Vagina (tissue), 2 donors: ENCODE measurements around the gene PCNA. TPM values are rescaled to one million over a fixed set of nuclear protein-coding genes. Genes with fewer than 3 reads are reported as not detected.

Source experiments
- DNase-seq, 2 donors: peaks; one replicate each; pipeline ENCODE4 v3.0.0-alpha.2; 2017; ENCODE audit errors: extremely low spot score in 2 of 2
- H3K27ac ChIP-seq: fragments of 200-600 bp; sonication (generic); one replicate; pipeline ENCODE4 v1.5.1; 2019
- H3K27me3 ChIP-seq: fragments of 200-600 bp; sonication (generic); one replicate; pipeline ENCODE4 v1.5.1; 2019
- H3K36me3 ChIP-seq, 2 donors: fragments of 200-600 bp; sonication (generic); one replicate each; pipeline ENCODE4 v1.5.1; 2017 to 2019
- H3K4me1 ChIP-seq: fragments of 200-600 bp; sonication (generic); one replicate; pipeline ENCODE4 v1.5.1; 2019
- H3K4me3 ChIP-seq, 2 donors: fragments of 200-600 bp; sonication (generic); 1 replicate in 1 of 2; 2 replicates in 1 of 2; pipeline ENCODE4 v1.5.1; 2016 to 2019
- H3K9me3 ChIP-seq: fragments of 200-600 bp; sonication (generic); one replicate; pipeline ENCODE4 v1.5.1; 2019
- CTCF ChIP-seq, 3 experiments: fragments of 450-650 bp in 2 of 3; fragments of 200-600 bp in 1 of 3; sonication (generic) in 1 of 3; IDR thresholded peaks; one replicate each; pipeline ENCODE4 v1.5.1; 2017 to 2019; ENCODE audit warnings: antibody characterized with exemption in 3 of 3, mild to moderate bottlenecking in 2 of 3, moderate library complexity in 2 of 3
- POLR2A ChIP-seq, 2 donors: fragments of 450-650 bp; IDR thresholded peaks; one replicate each; pipeline ENCODE4 v1.6.1; 2017; ENCODE audit warnings: antibody characterized with exemption in 2 of 2, mild to moderate bottlenecking in 2 of 2, moderate library complexity in 2 of 2
- POLR2AphosphoS5 ChIP-seq, 2 donors: sonication (generic); formaldehyde crosslinking; IDR thresholded peaks; one replicate each; pipeline ENCODE4 v1.9.0; 2017; ENCODE audit warnings: antibody characterized with exemption in 2 of 2, mild to moderate bottlenecking in 2 of 2, low read depth in 1 of 2; ENCODE audit not compliant: insufficient read depth in 1 of 2
- intact Hi-C: fragments of 100-400 bp; cut with DNase I; formaldehyde crosslinking; loops from one replicate; pipeline ENCODE4 v1.15.1; 2023
- total RNA-seq: library from RNA; depleted of rRNA; stranded (reverse); fragments of >200 nt; gene quantifications from one replicate; pipeline ENCODE4 v1.2.3, GENCODE V29; 2016

The PCNA gene
- 42.2 TPM for total RNA-seq

GRCh38 chr20:5119435-5120184 lies at the start of gene PCNA:
Gene PCNA, minus strand, starts transcription at chr20:5119958. Its CDS starts 160 bp downstream, at chr20:5119798.
- TF ChIP-seq CTCF (IDR thresholded peaks at IDR 0.05) (peak in 2 of 3 experiments; percentile 14 to 15), POLR2A (IDR thresholded peaks at IDR 0.05) (peak; percentile 80 to 81), POLR2AphosphoS5 (IDR thresholded peaks at IDR 0.05; ENCODE audit: insufficient read depth in 1 of 2, low read depth in 1 of 2) (peak; percentile 92 to 99)
- Histone ChIP-seq H3K27ac (peak within 1 kb of the TSS; percentile 90), H3K4me1 (peaks cover 16% of the 10 kb centered on the region), H3K27me3 (no peaks in the 10 kb centered on the region), H3K4me3 (peak within 1 kb of the TSS; percentile 57 to 79), H3K9me3 (no peaks in the 10 kb centered on the region), H3K36me3 (peaks cover 0 to 26% of the 10 kb centered on the region in 2 donors)
- peak in 1 of 2 donors; percentile 98 for DNase-seq
- intact Hi-C loops = no loop called here

GRCh38 chr20:5168651-5169396 lies 49.1 kb upstream of the PCNA start:
- Histone ChIP-seq H3K9me3 (no peaks in the 10 kb centered on the region), H3K36me3 (peaks cover 0 to 8% of the 10 kb centered on the region in 2 donors), H3K27ac (peak overlapping the region; percentile 46), H3K4me1 (peaks cover 76% of the 10 kb centered on the region), H3K27me3 (no peaks in the 10 kb centered on the region), H3K4me3 (no peak overlapping the region)
- intact Hi-C loops = no loop called here
- TF ChIP-seq POLR2A (IDR thresholded peaks at IDR 0.05) = no peak
- DNase-seq = no peak

GRCh38 chr20:5164645-5165625 lies 45.2 kb upstream of the PCNA start:
- no peak overlapping the region for H3K27ac ChIP-seq
- H3K27me3 ChIP-seq = no peaks in the 10 kb centered on the region
- H3K36me3 ChIP-seq = peaks cover 0 to 2% of the 10 kb centered on the region in 2 donors
- no peak overlapping the region for H3K4me3 ChIP-seq
- TF ChIP-seq POLR2AphosphoS5 (IDR thresholded peaks at IDR 0.05; ENCODE audit: insufficient read depth in 1 of 2, low read depth in 1 of 2) = no peak
- no peak for TF ChIP-seq POLR2A (IDR thresholded peaks at IDR 0.05)
- TF ChIP-seq CTCF (IDR thresholded peaks at IDR 0.05) = no peak
- H3K9me3 ChIP-seq = no peaks in the 10 kb centered on the region
- peaks cover 39% of the 10 kb centered on the region for H3K4me1 ChIP-seq
- DNase-seq = no peak
- intact Hi-C loops = no loop called here

GRCh38 chr20:5161536-5162164 lies 41.9 kb upstream of the PCNA start:
- Histone ChIP-seq H3K4me1 (peaks cover 16% of the 10 kb centered on the region), H3K27me3 (no peaks in the 10 kb centered on the region), H3K27ac (no peak overlapping the region), H3K4me3 (no peak overlapping the region), H3K36me3 (no peaks in the 10 kb centered on the region), H3K9me3 (no peaks in the 10 kb centered on the region)
- intact Hi-C loops = no loop called here
- TF ChIP-seq CTCF (IDR thresholded peaks at IDR 0.05) (no peak), POLR2A (IDR thresholded peaks at IDR 0.05) (no peak), POLR2AphosphoS5 (IDR thresholded peaks at IDR 0.05; ENCODE audit: insufficient read depth in 1 of 2, low read depth in 1 of 2) (no peak)
- no peak for DNase-seq
